ENCODE results near the gene ABCA7. TPM values are rescaled to one million over a fixed set of nuclear protein-coding genes. Genes with fewer than 3 reads are reported as not detected.
A peak's percentile ranks its signal among the peaks of the same experiment; 100 is the strongest.

ABCA7 gene
- total and polyA plus RNA-seq, 2 of the 13 experiments (the other 11 are each of a cell fraction or from before 2014, with no cell fraction given) = 4.4 to 32.4 TPM

DNA sequence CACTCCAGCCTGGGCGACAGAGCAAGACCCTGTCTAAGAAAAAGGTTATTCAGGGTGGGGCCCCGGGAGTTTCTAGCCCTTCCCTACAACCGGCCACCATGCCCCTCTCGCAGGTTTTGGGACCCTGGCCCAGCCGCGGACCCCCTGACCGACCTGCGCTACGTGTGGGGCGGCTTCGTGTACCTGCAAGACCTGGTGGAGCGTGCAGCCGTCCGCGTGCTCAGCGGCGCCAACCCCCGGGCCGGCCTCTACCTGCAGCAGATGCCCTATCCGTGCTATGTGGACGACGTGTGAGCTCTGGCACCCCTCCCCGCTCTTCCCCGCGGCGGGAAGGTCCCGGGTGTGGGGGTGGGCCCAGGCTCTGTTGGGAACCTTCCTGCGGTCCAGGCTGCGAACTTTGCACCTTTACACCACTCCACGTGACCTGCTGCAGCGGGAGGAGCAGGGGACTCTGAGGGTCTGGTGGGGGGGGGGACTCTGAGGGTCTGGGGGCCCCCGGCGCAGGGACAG is 6.3 kb downstream of the ABCA7 start (continued):
- TF ChIP-seq, protein P1, sequence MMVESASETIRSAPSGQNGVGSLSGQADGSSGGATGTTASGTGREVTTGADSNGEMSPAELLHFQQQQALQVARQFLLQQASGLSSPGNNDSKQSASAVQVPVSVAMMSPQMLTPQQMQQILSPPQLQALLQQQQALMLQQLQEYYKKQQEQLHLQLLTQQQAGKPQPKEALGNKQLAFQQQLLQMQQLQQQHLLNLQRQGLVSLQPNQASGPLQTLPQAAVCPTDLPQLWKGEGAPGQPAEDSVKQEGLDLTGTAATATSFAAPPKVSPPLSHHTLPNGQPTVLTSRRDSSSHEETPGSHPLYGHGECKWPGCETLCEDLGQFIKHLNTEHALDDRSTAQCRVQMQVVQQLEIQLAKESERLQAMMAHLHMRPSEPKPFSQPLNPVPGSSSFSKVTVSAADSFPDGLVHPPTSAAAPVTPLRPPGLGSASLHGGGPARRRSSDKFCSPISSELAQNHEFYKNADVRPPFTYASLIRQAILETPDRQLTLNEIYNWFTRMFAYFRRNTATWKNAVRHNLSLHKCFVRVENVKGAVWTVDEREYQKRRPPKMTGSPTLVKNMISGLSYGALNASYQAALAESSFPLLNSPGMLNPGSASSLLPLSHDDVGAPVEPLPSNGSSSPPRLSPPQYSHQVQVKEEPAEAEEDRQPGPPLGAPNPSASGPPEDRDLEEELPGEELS (CRISPR knock-in tag; IDR thresholded peaks at IDR 0.05) = 0 out of 2 replicates have a peak, but pooled peaks have one; percentile 26
- TF ChIP-seq ONECUT2 (CRISPR knock-in tag; IDR thresholded peaks at IDR 0.05) (no peak), ZNF713 (CRISPR knock-in tag; IDR thresholded peaks at IDR 0.05) (no peak), ZNF263 (CRISPR knock-in tag; IDR thresholded peaks at IDR 0.05) (peak; percentile 35; the same call in 1 of the 2 replicates), IRF2 (CRISPR knock-in tag; IDR thresholded peaks at IDR 0.05) (no peak), ARID2 (CRISPR knock-in tag; IDR thresholded peaks at IDR 0.05; ENCODE audit: borderline replicate concordance) (no peak), SALL2 (CRISPR knock-in tag; IDR thresholded peaks at IDR 0.05) (no peak), CEBPG (CRISPR knock-in tag; IDR thresholded peaks at IDR 0.05) (no peak), NFYC (CRISPR knock-in tag; IDR thresholded peaks at IDR 0.05) (no peak), ZNF547 (CRISPR knock-in tag; IDR thresholded peaks at IDR 0.05) (peak; percentile 81; the same call in 1 of the 2 replicates), CC2D1A (CRISPR knock-in tag; IDR thresholded peaks at IDR 0.05) (no peak), ETV5 (CRISPR knock-in tag; IDR thresholded peaks at IDR 0.05; ENCODE audit: borderline replicate concordance) (peak; percentile 17; the same call in 1 of the 2 replicates), ZNF605 (CRISPR knock-in tag; IDR thresholded peaks at IDR 0.05) (peak; percentile 83; the same call in 1 of the 2 replicates), ZNF678 (CRISPR knock-in tag; IDR thresholded peaks at IDR 0.05) (no peak)
- TF ChIP-seq, protein P2, sequence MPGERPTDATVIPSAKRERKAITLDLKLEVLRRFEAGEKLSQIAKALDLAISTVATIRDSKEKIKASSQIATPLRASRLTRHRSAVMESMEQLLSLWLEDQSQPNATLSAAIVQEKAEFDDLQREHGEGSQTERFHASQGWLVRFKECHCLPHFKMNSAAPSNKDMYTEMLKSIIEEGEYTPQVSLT (CRISPR knock-in tag; IDR thresholded peaks at IDR 0.05; ENCODE audit: borderline replicate concordance, low read depth) = no peak
- TF ChIP-seq, protein P3, sequence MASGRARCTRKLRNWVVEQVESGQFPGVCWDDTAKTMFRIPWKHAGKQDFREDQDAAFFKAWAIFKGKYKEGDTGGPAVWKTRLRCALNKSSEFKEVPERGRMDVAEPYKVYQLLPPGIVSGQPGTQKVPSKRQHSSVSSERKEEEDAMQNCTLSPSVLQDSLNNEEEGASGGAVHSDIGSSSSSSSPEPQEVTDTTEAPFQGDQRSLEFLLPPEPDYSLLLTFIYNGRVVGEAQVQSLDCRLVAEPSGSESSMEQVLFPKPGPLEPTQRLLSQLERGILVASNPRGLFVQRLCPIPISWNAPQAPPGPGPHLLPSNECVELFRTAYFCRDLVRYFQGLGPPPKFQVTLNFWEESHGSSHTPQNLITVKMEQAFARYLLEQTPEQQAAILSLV (CRISPR knock-in tag; IDR thresholded peaks at IDR 0.05; ENCODE audit: borderline replicate concordance) = peak; percentile 76; the same call in 1 of the 2 replicates
- TF ChIP-seq, protein P4, sequence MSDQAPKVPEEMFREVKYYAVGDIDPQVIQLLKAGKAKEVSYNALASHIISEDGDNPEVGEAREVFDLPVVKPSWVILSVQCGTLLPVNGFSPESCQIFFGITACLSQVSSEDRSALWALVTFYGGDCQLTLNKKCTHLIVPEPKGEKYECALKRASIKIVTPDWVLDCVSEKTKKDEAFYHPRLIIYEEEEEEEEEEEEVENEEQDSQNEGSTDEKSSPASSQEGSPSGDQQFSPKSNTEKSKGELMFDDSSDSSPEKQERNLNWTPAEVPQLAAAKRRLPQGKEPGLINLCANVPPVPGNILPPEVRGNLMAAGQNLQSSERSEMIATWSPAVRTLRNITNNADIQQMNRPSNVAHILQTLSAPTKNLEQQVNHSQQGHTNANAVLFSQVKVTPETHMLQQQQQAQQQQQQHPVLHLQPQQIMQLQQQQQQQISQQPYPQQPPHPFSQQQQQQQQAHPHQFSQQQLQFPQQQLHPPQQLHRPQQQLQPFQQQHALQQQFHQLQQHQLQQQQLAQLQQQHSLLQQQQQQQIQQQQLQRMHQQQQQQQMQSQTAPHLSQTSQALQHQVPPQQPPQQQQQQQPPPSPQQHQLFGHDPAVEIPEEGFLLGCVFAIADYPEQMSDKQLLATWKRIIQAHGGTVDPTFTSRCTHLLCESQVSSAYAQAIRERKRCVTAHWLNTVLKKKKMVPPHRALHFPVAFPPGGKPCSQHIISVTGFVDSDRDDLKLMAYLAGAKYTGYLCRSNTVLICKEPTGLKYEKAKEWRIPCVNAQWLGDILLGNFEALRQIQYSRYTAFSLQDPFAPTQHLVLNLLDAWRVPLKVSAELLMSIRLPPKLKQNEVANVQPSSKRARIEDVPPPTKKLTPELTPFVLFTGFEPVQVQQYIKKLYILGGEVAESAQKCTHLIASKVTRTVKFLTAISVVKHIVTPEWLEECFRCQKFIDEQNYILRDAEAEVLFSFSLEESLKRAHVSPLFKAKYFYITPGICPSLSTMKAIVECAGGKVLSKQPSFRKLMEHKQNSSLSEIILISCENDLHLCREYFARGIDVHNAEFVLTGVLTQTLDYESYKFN (CRISPR knock-in tag; conservative IDR thresholded peaks at IDR 0.05) = peak; percentile 86
- TF ChIP-seq, protein P5, sequence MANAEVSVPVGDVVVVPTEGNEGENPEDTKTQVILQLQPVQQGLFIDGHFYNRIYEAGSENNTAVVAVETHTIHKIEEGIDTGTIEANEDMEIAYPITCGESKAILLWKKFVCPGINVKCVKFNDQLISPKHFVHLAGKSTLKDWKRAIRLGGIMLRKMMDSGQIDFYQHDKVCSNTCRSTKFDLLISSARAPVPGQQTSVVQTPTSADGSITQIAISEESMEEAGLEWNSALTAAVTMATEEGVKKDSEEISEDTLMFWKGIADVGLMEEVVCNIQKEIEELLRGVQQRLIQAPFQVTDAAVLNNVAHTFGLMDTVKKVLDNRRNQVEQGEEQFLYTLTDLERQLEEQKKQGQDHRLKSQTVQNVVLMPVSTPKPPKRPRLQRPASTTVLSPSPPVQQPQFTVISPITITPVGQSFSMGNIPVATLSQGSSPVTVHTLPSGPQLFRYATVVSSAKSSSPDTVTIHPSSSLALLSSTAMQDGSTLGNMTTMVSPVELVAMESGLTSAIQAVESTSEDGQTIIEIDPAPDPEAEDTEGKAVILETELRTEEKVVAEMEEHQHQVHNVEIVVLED (CRISPR knock-in tag; IDR thresholded peaks at IDR 0.05; ENCODE audit: borderline replicate concordance) = peak; percentile 41; the same call in 1 of the 2 replicates
- TF ChIP-seq, protein P6, sequence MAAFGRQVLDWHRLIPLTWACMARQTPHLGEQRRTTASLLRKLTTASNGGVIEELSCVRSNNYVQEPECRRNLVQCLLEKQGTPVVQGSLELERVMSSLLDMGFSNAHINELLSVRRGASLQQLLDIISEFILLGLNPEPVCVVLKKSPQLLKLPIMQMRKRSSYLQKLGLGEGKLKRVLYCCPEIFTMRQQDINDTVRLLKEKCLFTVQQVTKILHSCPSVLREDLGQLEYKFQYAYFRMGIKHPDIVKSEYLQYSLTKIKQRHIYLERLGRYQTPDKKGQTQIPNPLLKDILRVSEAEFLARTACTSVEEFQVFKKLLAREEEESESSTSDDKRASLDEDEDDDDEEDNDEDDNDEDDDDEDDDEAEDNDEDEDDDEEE (CRISPR knock-in tag; IDR thresholded peaks at IDR 0.05) = peak; percentile 39; the same call in 1 of the 2 replicates

All from HepG2 (cell line).